GM12864 (cell line): ENCODE results near the gene TLE2.

Source experiments
- DNase-seq: peaks from one replicate; pipeline ENCODE4 v3.0.0-alpha.2; 2011; ENCODE audit warnings: low read depth
- H3K4me3 ChIP-seq: 2 replicates; pipeline ENCODE4 v1.5.1; 2011; ENCODE audit warnings: mild to moderate bottlenecking, low read depth, low read length, control low read depth
- TF ChIP-seq, protein P1 (sequence below): IDR thresholded peaks from 2 replicates; pipeline ENCODE4 v1.5.1; 2011; ENCODE audit warnings: low read depth, mild to moderate bottlenecking, moderate library complexity, low read length, control low read depth, inconsistent platforms; ENCODE audit errors: missing control alignments

The TLE2 gene

GRCh38 chr19:3060857-3061181, 31.7 kb upstream of the TLE2 start:
- TF ChIP-seq, protein P1, sequence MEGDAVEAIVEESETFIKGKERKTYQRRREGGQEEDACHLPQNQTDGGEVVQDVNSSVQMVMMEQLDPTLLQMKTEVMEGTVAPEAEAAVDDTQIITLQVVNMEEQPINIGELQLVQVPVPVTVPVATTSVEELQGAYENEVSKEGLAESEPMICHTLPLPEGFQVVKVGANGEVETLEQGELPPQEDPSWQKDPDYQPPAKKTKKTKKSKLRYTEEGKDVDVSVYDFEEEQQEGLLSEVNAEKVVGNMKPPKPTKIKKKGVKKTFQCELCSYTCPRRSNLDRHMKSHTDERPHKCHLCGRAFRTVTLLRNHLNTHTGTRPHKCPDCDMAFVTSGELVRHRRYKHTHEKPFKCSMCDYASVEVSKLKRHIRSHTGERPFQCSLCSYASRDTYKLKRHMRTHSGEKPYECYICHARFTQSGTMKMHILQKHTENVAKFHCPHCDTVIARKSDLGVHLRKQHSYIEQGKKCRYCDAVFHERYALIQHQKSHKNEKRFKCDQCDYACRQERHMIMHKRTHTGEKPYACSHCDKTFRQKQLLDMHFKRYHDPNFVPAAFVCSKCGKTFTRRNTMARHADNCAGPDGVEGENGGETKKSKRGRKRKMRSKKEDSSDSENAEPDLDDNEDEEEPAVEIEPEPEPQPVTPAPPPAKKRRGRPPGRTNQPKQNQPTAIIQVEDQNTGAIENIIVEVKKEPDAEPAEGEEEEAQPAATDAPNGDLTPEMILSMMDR, result no peak
- H3K4me3 ChIP-seq, result peak overlapping the region; percentile 92
- DNase-seq, result no peak

DNA sequence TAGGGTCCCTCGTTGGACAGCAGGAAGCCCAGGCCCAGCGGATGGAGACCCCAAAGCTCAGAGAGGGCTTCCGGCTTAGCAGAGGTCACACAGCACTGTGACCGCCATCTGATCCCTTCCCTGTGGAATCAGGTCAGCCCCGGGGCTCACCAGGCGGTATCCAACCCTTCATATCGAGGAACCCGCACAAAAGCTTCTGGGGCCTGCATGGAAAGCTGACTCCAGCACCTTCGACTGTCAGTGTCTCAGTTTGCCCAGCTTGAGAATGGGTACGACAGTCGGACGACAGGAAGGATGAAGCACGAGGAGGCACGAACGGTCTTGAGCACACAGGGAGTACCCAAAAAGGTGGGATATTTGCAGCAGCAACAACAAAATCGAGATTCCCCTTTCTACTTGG, 30.6 kb upstream of the TLE2 start:
- no peak for DNase-seq
- TF ChIP-seq, protein P1, result no peak
- H3K4me3 ChIP-seq, result no peak overlapping the region

DNA sequence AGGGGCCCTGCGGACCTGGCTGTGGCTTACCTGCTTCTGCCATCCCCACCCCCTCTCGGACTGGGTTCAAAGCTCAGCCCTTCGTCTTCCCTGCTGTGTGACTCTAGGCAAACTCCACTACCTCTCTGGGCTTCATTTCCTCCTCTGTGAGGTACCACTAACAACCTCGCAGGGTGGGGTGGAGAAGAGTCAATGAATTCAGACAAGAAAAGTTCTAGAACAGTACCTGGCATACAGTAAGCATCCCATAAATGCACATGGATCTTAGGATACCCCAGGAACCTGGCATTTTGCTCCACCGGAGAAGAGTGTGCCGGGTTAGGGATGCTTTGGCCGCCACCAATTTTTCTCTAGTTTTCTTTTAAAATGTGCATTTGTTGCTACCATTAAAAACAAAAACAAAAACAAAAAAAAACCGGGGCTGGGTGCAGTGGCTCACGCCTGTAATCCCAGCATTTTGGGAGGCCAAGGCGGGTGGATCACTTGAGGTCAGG, 29.8 kb upstream of the TLE2 start:
- no peak for DNase-seq
- TF ChIP-seq, protein P1, result no peak
- H3K4me3 ChIP-seq, result no peak overlapping the region

GRCh38 chr19:3058009-3058820, 29.1 kb upstream of the TLE2 start:
- H3K4me3 ChIP-seq, result no peak overlapping the region
- DNase-seq, result no peak
- TF ChIP-seq, protein P1, result no peak

- TF ChIP-seq, protein P1, result no peak
- DNase-seq, result no peak
- no peak overlapping the region for H3K4me3 ChIP-seq
Measured at GRCh38 chr19:3057275-3057714, 28.2 kb upstream of the TLE2 start.

- DNase-seq, result no peak
- TF ChIP-seq, protein P1, result no peak
- no peak overlapping the region for H3K4me3 ChIP-seq
Measured at GRCh38 chr19:3056417-3057088, 27.5 kb upstream of the TLE2 start.
